Adrenal gland (tissue), 5 donors: ENCODE results near the gene EXOC6B.

Experiments used
- POLR2A ChIP-seq, 2 donors: fragments of 450-650 bp; IDR thresholded peaks; one replicate each; pipeline ENCODE4 v1.6.1; 2017; ENCODE audit warnings: antibody characterized with exemption in 2 of 2, mild to moderate bottlenecking in 2 of 2, moderate library complexity in 1 of 2
- TF ChIP-seq, protein P1 (sequence below), 6 experiments: fragments of 450-650 bp in 4 of 6; fragments of 200-600 bp in 2 of 6; sonication (generic) in 1 of 6; IDR thresholded peaks; 1 replicate in 5 of 6; 2 replicates in 1 of 6; pipeline versions ENCODE4 v1.5.1 to v1.8.0; 2016 to 2021; ENCODE audit warnings: antibody characterized with exemption in 6 of 6, mild to moderate bottlenecking in 2 of 6, moderate library complexity in 1 of 6
- donor health status: DM: no; HTN: no; CAD: no.

GRCh38 chr2:72413716-72414115 lies 412.1 kb downstream of the EXOC6B start:
- no peak for TF ChIP-seq POLR2A (IDR thresholded peaks at IDR 0.05)
- TF ChIP-seq, protein P1, sequence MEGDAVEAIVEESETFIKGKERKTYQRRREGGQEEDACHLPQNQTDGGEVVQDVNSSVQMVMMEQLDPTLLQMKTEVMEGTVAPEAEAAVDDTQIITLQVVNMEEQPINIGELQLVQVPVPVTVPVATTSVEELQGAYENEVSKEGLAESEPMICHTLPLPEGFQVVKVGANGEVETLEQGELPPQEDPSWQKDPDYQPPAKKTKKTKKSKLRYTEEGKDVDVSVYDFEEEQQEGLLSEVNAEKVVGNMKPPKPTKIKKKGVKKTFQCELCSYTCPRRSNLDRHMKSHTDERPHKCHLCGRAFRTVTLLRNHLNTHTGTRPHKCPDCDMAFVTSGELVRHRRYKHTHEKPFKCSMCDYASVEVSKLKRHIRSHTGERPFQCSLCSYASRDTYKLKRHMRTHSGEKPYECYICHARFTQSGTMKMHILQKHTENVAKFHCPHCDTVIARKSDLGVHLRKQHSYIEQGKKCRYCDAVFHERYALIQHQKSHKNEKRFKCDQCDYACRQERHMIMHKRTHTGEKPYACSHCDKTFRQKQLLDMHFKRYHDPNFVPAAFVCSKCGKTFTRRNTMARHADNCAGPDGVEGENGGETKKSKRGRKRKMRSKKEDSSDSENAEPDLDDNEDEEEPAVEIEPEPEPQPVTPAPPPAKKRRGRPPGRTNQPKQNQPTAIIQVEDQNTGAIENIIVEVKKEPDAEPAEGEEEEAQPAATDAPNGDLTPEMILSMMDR (IDR thresholded peaks at IDR 0.05) = no peak
